Raji (cell line): ENCODE measurements around the gene KLHL2.

Source experiments
- POLR2A ChIP-seq: IDR thresholded peaks from 2 replicates; pipeline ENCODE4 v1.6.1; 2011; ENCODE audit warnings: low read depth, low read length, control low read depth; ENCODE audit not compliant: insufficient read depth

KLHL2 gene

GRCh38 chr4:165194368-165194767, 13.0 kb upstream of the KLHL2 start:
- no peak for TF ChIP-seq POLR2A

- no peak for TF ChIP-seq POLR2A
Observed at GRCh38 chr4:165198329-165198728, 9.0 kb upstream of the KLHL2 start.

- TF ChIP-seq POLR2A = no peak
Observed at GRCh38 chr4:165199286-165199685, 8.1 kb upstream of the KLHL2 start.

GRCh38 chr4:165199722-165200121, 7.6 kb upstream of the KLHL2 start:
- TF ChIP-seq POLR2A = no peak

- no peak for TF ChIP-seq POLR2A
Observed at GRCh38 chr4:165201806-165202205, 5.6 kb upstream of the KLHL2 start.

- TF ChIP-seq POLR2A = no peak
Observed at GRCh38 chr4:165203541-165204461, 3.6 kb upstream of the KLHL2 start.

- no peak for TF ChIP-seq POLR2A
Observed at GRCh38 chr4:165204462-165204830, 2.9 kb upstream of the KLHL2 start.

- no peak for TF ChIP-seq POLR2A
Observed at GRCh38 chr4:165207016-165207430, 338 bp upstream of the KLHL2 start.

GRCh38 chr4:165208221-165208652, 876 bp downstream of the KLHL2 start:
- no peak for TF ChIP-seq POLR2A

- no peak for TF ChIP-seq POLR2A
Observed at GRCh38 chr4:165208741-165209388, 1.5 kb downstream of the KLHL2 start.

- no peak for TF ChIP-seq POLR2A
Observed at GRCh38 chr4:165209796-165210195, 2.4 kb downstream of the KLHL2 start.

GRCh38 chr4:165210566-165210965, 3.2 kb downstream of the KLHL2 start:
- no peak for TF ChIP-seq POLR2A

GRCh38 chr4:165217325-165217724, 10.0 kb downstream of the KLHL2 start:
- no peak for TF ChIP-seq POLR2A

GRCh38 chr4:165222651-165222994, 15.3 kb downstream of the KLHL2 start:
- no peak for TF ChIP-seq POLR2A

- TF ChIP-seq POLR2A = no peak
Observed at GRCh38 chr4:165234766-165235165, 27.4 kb downstream of the KLHL2 start.

- no peak for TF ChIP-seq POLR2A
Observed at GRCh38 chr4:165248102-165248501, 40.7 kb downstream of the KLHL2 start.
